NT2/D1 (cell line): Measurements from ENCODE around the gene GUF1.

ENCODE experiments used
- YY1 ChIP-seq: IDR thresholded peaks from 2 replicates; pipeline ENCODE4 v1.6.1; 2011; ENCODE audit not compliant: insufficient read length, insufficient read depth
- ZNF274 ChIP-seq: IDR thresholded peaks from 2 replicates; pipeline ENCODE4 v1.6.1; 2011; ENCODE audit warnings: mild to moderate bottlenecking, low read depth, low read length

GRCh38 chr4:44701037-44701436 is 22.8 kb downstream of the GUF1 start:
- TF ChIP-seq YY1 = no peak
- TF ChIP-seq ZNF274 = no peak
